Kidney (tissue), 14 donors: ENCODE data around the gene UCHL3. TPM values are rescaled to one million over a fixed set of nuclear protein-coding genes. Genes with fewer than 3 reads are reported as not detected.
"Not testable (repeated sequence)": the region's sequence is repeated elsewhere in the genome, so short reads cannot be mapped to it uniquely, and the experiment has no call there.

Experiments
- DNase-seq, 5 donors: peaks; one replicate each; pipeline ENCODE4 v3.0.0-alpha.2; 2013 to 2020
- FAIRE-seq: peaks from 2 replicates; lab custom pipeline; 2012; peaks lifted over from hg19 to GRCh38; lab: Jason Lieb, UNC
- H3K27ac ChIP-seq, 2 donors: one replicate each; pipeline ENCODE4 v1.7.0; 2013; ENCODE audit warnings: low read depth in 2 of 2, low read length in 2 of 2, inconsistent platforms in 1 of 2
- H3K27me3 ChIP-seq: one replicate; pipeline ENCODE4 v1.7.1; 2013; ENCODE audit warnings: low read length, inconsistent platforms; ENCODE audit not compliant: control insufficient read depth, insufficient read depth
- H3K36me3 ChIP-seq, 3 donors: one replicate each; pipeline versions ENCODE4 v1.7.0 to v1.7.1; 2013; ENCODE audit warnings: low read length in 3 of 3, control low read depth in 1 of 3, inconsistent platforms in 1 of 3; ENCODE audit not compliant: insufficient read depth in 3 of 3, control insufficient read depth in 2 of 3
- H3K4me1 ChIP-seq, 3 donors: one replicate each; pipeline versions ENCODE4 v1.7.0 to v1.7.1; 2013; ENCODE audit warnings: low read length in 3 of 3, inconsistent platforms in 1 of 3, low read depth in 1 of 3; ENCODE audit not compliant: control insufficient read depth in 2 of 3, insufficient read depth in 2 of 3
- H3K4me3 ChIP-seq, 3 donors: one replicate each; pipeline versions ENCODE4 v1.7.0 to v1.8.1; 2013; ENCODE audit warnings: low read length in 3 of 3, control low read depth in 1 of 3, inconsistent platforms in 1 of 3
- H3K9ac ChIP-seq, 3 donors: one replicate each; pipeline versions ENCODE4 v1.7.0 to v1.7.1; 2013; ENCODE audit warnings: low read length in 3 of 3, control low read depth in 1 of 3, inconsistent platforms in 1 of 3
- H3K9me3 ChIP-seq, 3 donors: one replicate each; pipeline versions ENCODE4 v1.7.0 to v1.7.1; 2013; ENCODE audit warnings: low read length in 3 of 3, control low read depth in 1 of 3, inconsistent platforms in 1 of 3; ENCODE audit not compliant: control insufficient read depth in 2 of 3, insufficient read depth in 1 of 3
- intact Hi-C: fragments of 100-400 bp; cut with DNase I; formaldehyde crosslinking; loops from one replicate; pipeline ENCODE4 v1.11.1; 2022
- polyA plus RNA-seq: library from polyadenylated mRNA; stranded (reverse); fragments of 350-450 nt; fragmentation: Illumina TruSeq; extraction: RNeasy Lipid Tissue Mini Kit (QIAGEN cat#74804); gene quantifications from one replicate; pipeline ENCODE4 v1.2.3, GENCODE V29; 2014; ENCODE audit warnings: low read depth, low replicate concordance; ENCODE audit not compliant: insufficient read depth
- total RNA-seq: library from RNA; stranded (reverse); fragmentation: NEBNext Ultra II Directional; extraction: Animal tissue kit (Norgen Biotek cat#: 25700); gene quantifications from one replicate; pipeline ENCODE4 v1.2.1, GENCODE V29; 2021
- TF ChIP-seq, protein P1 (sequence below): IDR thresholded peaks from 3 replicates; pipeline ENCODE4 v1.5.1; 2012; ENCODE audit warnings: mild to moderate bottlenecking, moderate library complexity, borderline replicate concordance; ENCODE audit not compliant: insufficient read depth; ENCODE audit errors: extremely low read depth
- donor health status: control.
- donor health status: control.
- donor health status: control.
- donor health status: control.
- donor health status: control.
- donor health status: DM: yes; HTN: yes; CAD: no.
- donor health status: Normal renal cell carcinoma (clear cell type).

UCHL3 gene
- total and polyA plus RNA-seq, 2 donors from 2014 or later: 26.0 to 65.0 TPM

DNA sequence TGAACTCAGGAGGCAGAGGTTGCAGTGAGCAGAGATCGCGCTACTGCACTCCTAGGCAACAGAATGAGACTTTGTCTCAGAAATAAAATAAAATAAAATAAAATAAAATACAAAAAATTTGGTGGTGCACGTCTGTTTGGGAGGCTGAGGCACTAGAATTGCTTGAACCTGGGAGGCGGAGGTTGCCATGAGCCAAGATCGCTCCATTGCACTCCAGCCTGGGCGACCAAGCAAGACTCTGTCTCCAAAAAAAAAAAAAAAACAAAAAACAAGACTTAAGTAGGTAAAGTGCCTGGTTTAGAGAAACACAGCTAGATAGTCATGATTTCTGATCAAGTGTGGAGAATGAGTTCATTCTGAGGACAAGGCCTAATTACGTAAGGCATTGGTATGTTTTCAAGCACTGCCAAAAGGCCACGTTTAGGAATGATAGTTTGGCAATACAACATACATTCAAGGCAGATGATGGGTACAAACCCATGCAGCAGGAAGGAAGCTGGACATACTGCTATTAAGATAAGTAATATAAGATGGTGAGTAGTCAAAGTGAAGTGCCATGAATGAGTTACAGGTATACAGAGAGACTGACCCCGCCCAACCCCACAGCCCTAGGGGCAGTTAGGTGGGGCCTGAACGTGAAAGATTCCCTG lies 4.8 kb upstream of the UCHL3 start:
- H3K4me1 ChIP-seq: peaks cover 0 to 2% (median 0%) of the 10 kb centered on the region in 3 donors
- no peak overlapping the region for H3K4me3 ChIP-seq
- no peaks in the 10 kb centered on the region for H3K36me3 ChIP-seq
- no peak for FAIRE-seq
- no peak overlapping the region for H3K9ac ChIP-seq
- peak in 1 of 5 donors; percentile 62 for DNase-seq
- no peak overlapping the region for H3K27ac ChIP-seq
- TF ChIP-seq, protein P1, sequence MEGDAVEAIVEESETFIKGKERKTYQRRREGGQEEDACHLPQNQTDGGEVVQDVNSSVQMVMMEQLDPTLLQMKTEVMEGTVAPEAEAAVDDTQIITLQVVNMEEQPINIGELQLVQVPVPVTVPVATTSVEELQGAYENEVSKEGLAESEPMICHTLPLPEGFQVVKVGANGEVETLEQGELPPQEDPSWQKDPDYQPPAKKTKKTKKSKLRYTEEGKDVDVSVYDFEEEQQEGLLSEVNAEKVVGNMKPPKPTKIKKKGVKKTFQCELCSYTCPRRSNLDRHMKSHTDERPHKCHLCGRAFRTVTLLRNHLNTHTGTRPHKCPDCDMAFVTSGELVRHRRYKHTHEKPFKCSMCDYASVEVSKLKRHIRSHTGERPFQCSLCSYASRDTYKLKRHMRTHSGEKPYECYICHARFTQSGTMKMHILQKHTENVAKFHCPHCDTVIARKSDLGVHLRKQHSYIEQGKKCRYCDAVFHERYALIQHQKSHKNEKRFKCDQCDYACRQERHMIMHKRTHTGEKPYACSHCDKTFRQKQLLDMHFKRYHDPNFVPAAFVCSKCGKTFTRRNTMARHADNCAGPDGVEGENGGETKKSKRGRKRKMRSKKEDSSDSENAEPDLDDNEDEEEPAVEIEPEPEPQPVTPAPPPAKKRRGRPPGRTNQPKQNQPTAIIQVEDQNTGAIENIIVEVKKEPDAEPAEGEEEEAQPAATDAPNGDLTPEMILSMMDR: no peak
- intact Hi-C loops: no loop called here
- H3K9me3 ChIP-seq: no peaks in the 10 kb centered on the region
- H3K27me3 ChIP-seq: no peaks in the 10 kb centered on the region

DNA sequence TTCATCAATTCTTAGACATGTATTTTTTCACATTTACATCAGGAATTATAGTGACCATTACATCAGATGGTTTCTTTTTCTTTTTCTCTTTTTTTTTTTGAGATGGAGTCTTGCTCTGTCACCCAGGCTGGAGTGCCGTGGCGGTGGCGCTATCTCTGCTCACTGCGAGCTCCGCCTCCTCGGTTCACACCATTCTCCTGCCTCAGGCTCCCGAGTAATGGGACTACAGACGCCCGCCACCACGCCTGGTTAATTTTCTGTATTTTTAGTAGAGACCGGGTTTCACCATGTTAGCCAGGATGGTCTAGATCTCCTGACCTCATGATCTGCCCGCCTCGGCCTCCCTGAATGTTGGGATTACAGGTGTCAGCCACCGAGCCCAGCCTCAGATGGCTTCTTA lies 4.2 kb upstream of the UCHL3 start:
- H3K36me3 ChIP-seq, H3K27me3 ChIP-seq, FAIRE-seq, H3K9ac ChIP-seq, H3K27ac ChIP-seq, H3K4me1 ChIP-seq, intact Hi-C loops, H3K9me3 ChIP-seq, H3K4me3 ChIP-seq: not testable (repeated sequence)
- DNase-seq: peak in 1 of 5 donors; percentile 51

DNA sequence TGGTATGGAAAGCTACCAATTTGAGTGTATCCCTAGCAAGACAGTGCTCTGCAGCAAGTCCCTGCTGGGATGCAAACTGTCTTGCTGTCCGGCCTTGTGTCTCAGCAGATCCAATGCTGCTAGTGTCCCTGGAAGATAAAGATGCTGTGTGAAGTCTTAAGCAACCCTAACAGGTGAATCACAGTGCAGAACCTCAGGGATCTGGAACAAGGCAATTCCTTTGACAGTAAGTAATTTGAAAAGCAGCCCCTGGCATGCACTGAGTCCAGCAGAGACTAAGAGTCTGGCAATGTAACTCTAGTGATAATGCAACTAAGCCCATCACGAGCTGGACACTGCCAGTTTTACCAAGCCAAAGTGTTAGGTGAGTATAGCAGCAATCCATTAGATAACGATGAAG lies 1.7 kb upstream of the UCHL3 start:
- FAIRE-seq (no peak), DNase-seq (no peak)
- no peak overlapping the region for H3K27ac ChIP-seq
- no peaks in the 10 kb centered on the region for H3K9me3 ChIP-seq
- no peak overlapping the region for H3K4me3 ChIP-seq
- TF ChIP-seq, protein P1: no peak
- no peaks in the 10 kb centered on the region for H3K36me3 ChIP-seq
- no peaks in the 10 kb centered on the region for H3K27me3 ChIP-seq
- intact Hi-C loops: no loop called here
- H3K4me1 ChIP-seq: peaks cover 0 to 5% (median 2%) of the 10 kb centered on the region in 3 donors
- no peak overlapping the region for H3K9ac ChIP-seq

DNA sequence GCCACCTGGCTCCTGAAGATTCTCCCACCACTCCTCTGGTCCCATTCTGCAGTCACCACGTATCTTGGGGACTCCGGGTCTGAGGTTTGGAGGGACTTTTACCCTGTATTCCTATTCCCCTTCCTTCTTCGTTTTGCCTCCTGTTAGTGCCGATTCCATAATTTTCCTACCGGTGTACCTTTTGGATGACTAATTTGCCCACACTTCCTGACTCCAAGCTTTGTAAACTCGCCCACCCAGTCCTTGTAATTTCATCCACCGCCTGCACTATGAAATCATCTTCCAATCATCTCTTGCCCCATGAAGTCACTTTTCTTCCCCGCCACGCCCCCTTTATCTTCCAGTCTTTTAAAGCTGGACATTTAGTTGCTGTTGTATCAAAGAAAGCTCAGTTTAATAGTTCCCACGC lies 572 bp downstream of the UCHL3 start:
- intact Hi-C loops: no loop called here
- peak overlapping the region; percentile 18 to 81 (median 79) for H3K9ac ChIP-seq
- H3K36me3 ChIP-seq: peaks cover 0 to 3% (median 0%) of the 10 kb centered on the region in 3 donors
- no peaks in the 10 kb centered on the region for H3K27me3 ChIP-seq
- H3K9me3 ChIP-seq: no peaks in the 10 kb centered on the region
- FAIRE-seq (no peak), DNase-seq (peak in 4 of 5 donors; percentile 35 to 72 (median 59))
- H3K4me3 ChIP-seq: peak overlapping the region; percentile 71 to 94 (median 90)
- H3K4me1 ChIP-seq: peaks cover 0 to 5% (median 2%) of the 10 kb centered on the region in 3 donors
- H3K27ac ChIP-seq: peak overlapping the region in 1 of 2 donors; percentile 47
- TF ChIP-seq, protein P1: no peak
